Osteoblast (primary cell): ENCODE data around the gene HS2ST1. TPM values are rescaled to one million over a fixed set of nuclear protein-coding genes. Genes with fewer than 3 reads are reported as not detected.

Experiments used
- DNase-seq: peaks from one replicate; pipeline ENCODE4 v3.0.0; 2011; ENCODE audit warnings: low spot score, mixed read lengths; ENCODE audit not compliant: insufficient read length; ENCODE audit errors: missing footprints
- H2AFZ ChIP-seq: 2 replicates; pipeline ENCODE4 v1.6.0; 2011; ENCODE audit warnings: mild to moderate bottlenecking, low read length
- H3K27ac ChIP-seq: 2 replicates; pipeline ENCODE4 v1.5.1; 2011; ENCODE audit warnings: mild to moderate bottlenecking, low read depth, low read length, moderate library complexity
- H3K27me3 ChIP-seq: 2 replicates; pipeline ENCODE4 v1.6.0; 2012; ENCODE audit warnings: mild to moderate bottlenecking, control low read depth, inconsistent platforms, low read length, moderate library complexity; ENCODE audit not compliant: insufficient read depth
- H3K36me3 ChIP-seq: 2 replicates; pipeline ENCODE4 v1.5.1; 2011; ENCODE audit warnings: mild to moderate bottlenecking, low read length, control low read depth, moderate library complexity; ENCODE audit not compliant: insufficient read depth
- H3K4me1 ChIP-seq: 2 replicates; pipeline ENCODE4 v1.5.1; 2011; ENCODE audit warnings: mild to moderate bottlenecking, low read length, control low read depth, moderate library complexity; ENCODE audit not compliant: insufficient read depth
- H3K4me2 ChIP-seq: 2 replicates; pipeline ENCODE4 v1.6.0; 2011; ENCODE audit warnings: mild to moderate bottlenecking, low read length; ENCODE audit not compliant: insufficient read depth
- H3K4me3 ChIP-seq: fragments of 200-600 bp; sonication (generic); 3 replicates; pipeline ENCODE4 v1.5.1; 2012; ENCODE audit warnings: mild to moderate bottlenecking, low read length, inconsistent platforms; ENCODE audit not compliant: insufficient read depth
- H3K79me2 ChIP-seq: 2 replicates; pipeline ENCODE4 v1.6.0; 2012; ENCODE audit warnings: mild to moderate bottlenecking, low read length, control low read depth, inconsistent platforms; ENCODE audit not compliant: insufficient read depth
- H3K9me3 ChIP-seq: 2 replicates; pipeline ENCODE4 v1.5.1; 2011; ENCODE audit warnings: low read depth, low read length, control low read depth
- H4K20me1 ChIP-seq: 2 replicates; pipeline ENCODE4 v1.6.0; 2012; ENCODE audit warnings: mild to moderate bottlenecking, low read length, control low read depth; ENCODE audit not compliant: insufficient read depth
- total RNA-seq: library from RNA; depleted of rRNA; stranded (reverse); fragments of >200 nt; gene quantifications from 2 replicates; pipeline ENCODE4 v1.2.3, GENCODE V29; 2012
- TF ChIP-seq, protein P1 (sequence below): IDR thresholded peaks from 2 replicates; pipeline ENCODE4 v1.5.1; 2011; ENCODE audit warnings: mild to moderate bottlenecking, low read depth, low read length, moderate library complexity; ENCODE audit errors: extremely low read depth

The HS2ST1 gene
- total RNA-seq, 1 donor = 20.3 TPM

DNA sequence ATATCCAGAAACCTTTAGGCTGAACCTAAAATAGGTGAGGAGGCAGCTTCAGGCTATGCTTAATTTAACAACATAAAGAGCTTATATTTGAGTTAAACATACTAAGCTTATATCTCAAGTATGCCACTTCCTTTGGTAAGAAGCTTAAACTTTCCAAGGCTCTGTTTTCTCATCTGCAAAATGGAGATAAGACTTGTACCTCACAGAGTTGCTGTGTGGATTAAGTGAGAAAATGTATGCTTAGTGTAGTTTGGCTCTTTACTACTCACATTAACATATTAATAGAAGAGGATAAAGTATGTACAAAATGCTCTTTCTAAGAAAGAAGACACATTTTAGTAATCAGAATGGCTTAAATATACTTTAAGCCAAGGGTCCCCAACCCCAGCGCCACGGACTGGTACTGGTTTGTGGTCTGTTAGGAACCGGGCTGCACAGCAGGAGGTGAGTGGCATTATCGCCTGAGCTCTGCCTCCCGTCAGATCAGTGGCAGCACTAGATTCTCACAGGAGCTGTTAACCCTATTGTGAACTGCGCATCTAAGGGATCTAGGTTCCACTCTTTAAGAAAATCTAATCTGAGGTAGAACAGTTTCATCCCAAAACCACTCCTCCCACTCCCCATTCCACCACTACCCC lies 77.2 kb downstream of the HS2ST1 start:
- Histone ChIP-seq H3K4me3 (no peak overlapping the region), H4K20me1 (no peaks in the 10 kb centered on the region), H3K79me2 (no peaks in the 10 kb centered on the region), H3K4me1 (peaks cover 11% of the 10 kb centered on the region), H3K4me2 (no peak overlapping the region), H2AFZ (no peak overlapping the region), H3K27ac (no peak overlapping the region), H3K9me3 (no peaks in the 10 kb centered on the region), H3K27me3 (no peaks in the 10 kb centered on the region), H3K36me3 (no peaks in the 10 kb centered on the region)
- TF ChIP-seq, protein P1, sequence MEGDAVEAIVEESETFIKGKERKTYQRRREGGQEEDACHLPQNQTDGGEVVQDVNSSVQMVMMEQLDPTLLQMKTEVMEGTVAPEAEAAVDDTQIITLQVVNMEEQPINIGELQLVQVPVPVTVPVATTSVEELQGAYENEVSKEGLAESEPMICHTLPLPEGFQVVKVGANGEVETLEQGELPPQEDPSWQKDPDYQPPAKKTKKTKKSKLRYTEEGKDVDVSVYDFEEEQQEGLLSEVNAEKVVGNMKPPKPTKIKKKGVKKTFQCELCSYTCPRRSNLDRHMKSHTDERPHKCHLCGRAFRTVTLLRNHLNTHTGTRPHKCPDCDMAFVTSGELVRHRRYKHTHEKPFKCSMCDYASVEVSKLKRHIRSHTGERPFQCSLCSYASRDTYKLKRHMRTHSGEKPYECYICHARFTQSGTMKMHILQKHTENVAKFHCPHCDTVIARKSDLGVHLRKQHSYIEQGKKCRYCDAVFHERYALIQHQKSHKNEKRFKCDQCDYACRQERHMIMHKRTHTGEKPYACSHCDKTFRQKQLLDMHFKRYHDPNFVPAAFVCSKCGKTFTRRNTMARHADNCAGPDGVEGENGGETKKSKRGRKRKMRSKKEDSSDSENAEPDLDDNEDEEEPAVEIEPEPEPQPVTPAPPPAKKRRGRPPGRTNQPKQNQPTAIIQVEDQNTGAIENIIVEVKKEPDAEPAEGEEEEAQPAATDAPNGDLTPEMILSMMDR = no peak
- no peak for DNase-seq

DNA sequence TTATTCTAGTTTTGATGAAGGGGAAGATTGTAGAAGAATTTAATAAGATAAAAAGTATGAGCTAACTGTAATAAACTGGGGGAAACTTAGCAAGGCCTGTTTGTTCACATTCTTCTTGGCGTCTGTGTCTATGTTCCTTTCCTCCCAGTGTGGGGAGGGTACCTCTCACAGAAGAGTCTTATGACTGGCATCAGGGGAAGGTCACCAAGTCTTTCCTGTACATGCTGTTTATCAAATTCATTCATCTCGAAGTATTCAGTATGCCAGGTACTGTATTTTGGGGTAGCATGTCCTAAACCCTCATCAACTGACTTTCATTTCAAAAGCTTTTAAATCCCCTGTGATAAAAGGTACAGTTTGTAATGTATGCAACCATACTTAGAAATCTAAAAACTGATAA lies 78.4 kb downstream of the HS2ST1 start:
- DNase-seq = no peak
- peaks cover 11% of the 10 kb centered on the region for H3K4me1 ChIP-seq
- H2AFZ ChIP-seq = no peak overlapping the region
- H3K4me2 ChIP-seq = no peak overlapping the region
- no peak overlapping the region for H3K4me3 ChIP-seq
- H3K27me3 ChIP-seq = no peaks in the 10 kb centered on the region
- H3K27ac ChIP-seq = no peak overlapping the region
- no peaks in the 10 kb centered on the region for H3K9me3 ChIP-seq
- no peaks in the 10 kb centered on the region for H3K79me2 ChIP-seq
- H3K36me3 ChIP-seq = no peaks in the 10 kb centered on the region
- H4K20me1 ChIP-seq = peaks cover 3% of the 10 kb centered on the region
- TF ChIP-seq, protein P1 = no peak

GRCh38 chr1:86993269-86993985 lies 79.0 kb downstream of the HS2ST1 start:
- Histone ChIP-seq H3K9me3 (no peaks in the 10 kb centered on the region), H3K4me3 (no peak overlapping the region), H2AFZ (no peak overlapping the region), H3K4me1 (peaks cover 11% of the 10 kb centered on the region), H3K4me2 (no peak overlapping the region), H3K36me3 (no peaks in the 10 kb centered on the region), H3K79me2 (no peaks in the 10 kb centered on the region), H3K27me3 (no peaks in the 10 kb centered on the region), H3K27ac (no peak overlapping the region), H4K20me1 (peaks cover 3% of the 10 kb centered on the region)
- no peak for DNase-seq
- TF ChIP-seq, protein P1 = no peak

DNA sequence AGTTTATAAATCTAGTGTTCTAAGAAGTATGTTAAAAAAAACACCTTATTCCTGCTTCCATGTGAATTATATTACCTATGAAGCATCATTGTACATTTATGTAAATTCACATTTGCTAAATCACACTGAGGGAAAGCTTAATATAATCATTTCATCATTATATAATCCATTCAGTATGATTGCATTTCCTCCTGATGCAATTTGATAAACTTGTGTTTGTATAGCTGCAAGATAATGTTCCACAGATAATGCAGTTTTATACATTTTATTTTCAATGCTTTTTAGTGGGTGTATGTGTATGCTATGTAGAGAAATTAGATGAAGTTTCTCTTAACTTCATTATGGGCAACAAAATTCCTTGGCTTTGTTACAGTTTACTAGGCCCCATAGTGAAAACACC lies 79.6 kb downstream of the HS2ST1 start:
- TF ChIP-seq, protein P1 = no peak
- H3K36me3 ChIP-seq = no peaks in the 10 kb centered on the region

More for the DNA sequence above, 79.6 kb downstream of the HS2ST1 start:
- H3K9me3 ChIP-seq = no peaks in the 10 kb centered on the region
- H3K79me2 ChIP-seq = no peaks in the 10 kb centered on the region
- H3K27me3 ChIP-seq = no peaks in the 10 kb centered on the region
- H2AFZ ChIP-seq = no peak overlapping the region
- no peak overlapping the region for H3K4me3 ChIP-seq
- peaks cover 3% of the 10 kb centered on the region for H4K20me1 ChIP-seq
- H3K27ac ChIP-seq = no peak overlapping the region
- DNase-seq = no peak
- H3K4me2 ChIP-seq = no peak overlapping the region
- H3K4me1 ChIP-seq = peaks cover 11% of the 10 kb centered on the region
